ENCODE results near the gene KMT2D. TPM values are rescaled to one million over a fixed set of nuclear protein-coding genes. Genes with fewer than 3 reads are reported as not detected.
"Not testable (repeated sequence)": the region's sequence is repeated elsewhere in the genome, so short reads cannot be mapped to it uniquely, and the experiment has no call there.

KMT2D gene
- total RNA-seq, 1 donor from 2014 or later = 86.9 TPM

- Histone ChIP-seq H4K20me1 (ENCODE audit: insufficient read depth, low read length) (no peaks in the 10 kb centered on the region), H3K36me3 (ENCODE audit: insufficient read depth, low read length) (no peaks in the 10 kb centered on the region), H3K79me2 (ENCODE audit: insufficient read depth, low read length) (no peaks in the 10 kb centered on the region), H3K4me1 (ENCODE audit: insufficient read depth, low read length) (peaks cover 8% of the 10 kb centered on the region), H3K9me3 (ENCODE audit: insufficient read depth, low read depth, low read length) (no peaks in the 10 kb centered on the region), H2AFZ (ENCODE audit: low read depth, low read length) (peak overlapping the region; percentile 97), H3K9ac (ENCODE audit: low read length) (peak overlapping the region; percentile 78), H3K27me3 (ENCODE audit: insufficient read depth, low read length) (no peaks in the 10 kb centered on the region), H3K4me3 (ENCODE audit: insufficient read depth, low read depth, low read length) (peak overlapping the region; percentile 86), H3K4me2 (ENCODE audit: low read length) (peak overlapping the region; percentile 95), H3K27ac (ENCODE audit: low read depth, low read length) (no peak overlapping the region)
- Mint-ChIP-seq H3K4me3 (ENCODE audit: unreplicated experiment) (peak overlapping the region; percentile 95), H3K36me3 (ENCODE audit: low read depth, unreplicated experiment) (peaks cover 2% of the 10 kb centered on the region), H3K27ac (ENCODE audit: unreplicated experiment) (peak overlapping the region; percentile 74), H3K27me3 (ENCODE audit: low read depth, unreplicated experiment) (peaks cover 12% of the 10 kb centered on the region), H3K9me3 (ENCODE audit: unreplicated experiment) (no peaks in the 10 kb centered on the region), H3K4me1 (ENCODE audit: low read depth, unreplicated experiment) (peaks cover 1% of the 10 kb centered on the region)
- FAIRE-seq = no peak
- no peak for DNase-seq (ENCODE audit: low read depth)
- TF ChIP-seq CTCF (IDR thresholded peaks at IDR 0.05; ENCODE audit: insufficient read depth, low read depth, low read length) (no peak), EZH2 (IDR thresholded peaks at IDR 0.05; ENCODE audit: insufficient read depth, low read length) (no peak)
These were observed 8.4 kb upstream of the KMT2D start for GRCh38 chr12:49068879-49069506.

DNA sequence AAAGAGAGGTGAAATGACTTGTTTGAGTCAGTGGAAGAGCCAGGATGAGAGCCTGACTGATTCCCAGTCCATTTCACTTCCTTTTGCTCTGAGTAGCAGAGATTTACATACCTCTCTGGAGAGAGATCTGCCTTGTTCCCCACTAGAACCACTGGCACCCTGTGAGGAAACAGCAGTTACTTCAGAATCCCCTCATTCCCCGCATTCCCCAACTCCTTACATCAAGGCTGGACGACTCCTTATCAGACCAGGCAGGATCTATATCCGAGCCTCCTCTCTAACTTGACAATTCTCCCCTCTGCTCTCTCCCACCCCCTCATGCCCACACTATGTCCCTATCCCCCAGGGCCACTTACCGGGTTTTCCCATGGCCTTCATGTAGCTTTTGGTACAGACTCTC lies 5.5 kb upstream of the KMT2D start:
- peaks cover 8% of the 10 kb centered on the region for H3K27me3 Mint-ChIP-seq (ENCODE audit: low read depth, unreplicated experiment)
- Histone ChIP-seq H3K79me2 (ENCODE audit: insufficient read depth, low read length) (peaks cover 6% of the 10 kb centered on the region), H3K4me1 (ENCODE audit: insufficient read depth, low read length) (peaks cover 12% of the 10 kb centered on the region), H3K27me3 (ENCODE audit: insufficient read depth, low read length) (no peaks in the 10 kb centered on the region), H3K27ac (ENCODE audit: low read depth, low read length) (no peak overlapping the region), H3K4me2 (ENCODE audit: low read length) (no peak overlapping the region), H3K36me3 (ENCODE audit: insufficient read depth, low read length) (no peaks in the 10 kb centered on the region), H4K20me1 (ENCODE audit: insufficient read depth, low read length) (no peaks in the 10 kb centered on the region), H2AFZ (ENCODE audit: low read depth, low read length) (no peak overlapping the region), H3K9me3 (ENCODE audit: insufficient read depth, low read depth, low read length) (no peaks in the 10 kb centered on the region), H3K9ac (ENCODE audit: low read length) (no peak overlapping the region), H3K4me3 (ENCODE audit: insufficient read depth, low read depth, low read length) (no peak overlapping the region)
- peaks cover 4% of the 10 kb centered on the region for H3K36me3 Mint-ChIP-seq (ENCODE audit: low read depth, unreplicated experiment)
- no peak overlapping the region for H3K27ac Mint-ChIP-seq (ENCODE audit: unreplicated experiment)
- TF ChIP-seq EZH2 (IDR thresholded peaks at IDR 0.05; ENCODE audit: insufficient read depth, low read length) (no peak), CTCF (IDR thresholded peaks at IDR 0.05; ENCODE audit: insufficient read depth, low read depth, low read length) (no peak)
- H3K9me3 Mint-ChIP-seq (ENCODE audit: unreplicated experiment) = no peaks in the 10 kb centered on the region
- H3K4me1 Mint-ChIP-seq (ENCODE audit: low read depth, unreplicated experiment) = peaks cover 1% of the 10 kb centered on the region
- DNase-seq (ENCODE audit: low read depth) (no peak), FAIRE-seq (no peak)
- peak overlapping the region; percentile 14 for H3K4me3 Mint-ChIP-seq (ENCODE audit: unreplicated experiment)

GRCh38 chr12:49064767-49065152 lies 4.2 kb upstream of the KMT2D start:
- Histone ChIP-seq H3K27me3 (ENCODE audit: insufficient read depth, low read length) (no peaks in the 10 kb centered on the region), H4K20me1 (ENCODE audit: insufficient read depth, low read length) (no peaks in the 10 kb centered on the region), H3K79me2 (ENCODE audit: insufficient read depth, low read length) (peaks cover 16% of the 10 kb centered on the region), H3K9me3 (ENCODE audit: insufficient read depth, low read depth, low read length) (no peaks in the 10 kb centered on the region), H3K4me3 (ENCODE audit: insufficient read depth, low read depth, low read length) (no peak overlapping the region), H3K27ac (ENCODE audit: low read depth, low read length) (no peak overlapping the region), H2AFZ (ENCODE audit: low read depth, low read length) (no peak overlapping the region), H3K4me2 (ENCODE audit: low read length) (no peak overlapping the region), H3K9ac (ENCODE audit: low read length) (no peak overlapping the region), H3K36me3 (ENCODE audit: insufficient read depth, low read length) (no peaks in the 10 kb centered on the region), H3K4me1 (ENCODE audit: insufficient read depth, low read length) (peaks cover 13% of the 10 kb centered on the region)
- DNase-seq (ENCODE audit: low read depth) (no peak), FAIRE-seq (no peak)
- Mint-ChIP-seq H3K36me3 (ENCODE audit: low read depth, unreplicated experiment) (peaks cover 4% of the 10 kb centered on the region), H3K4me3 (ENCODE audit: unreplicated experiment) (no peak overlapping the region), H3K27me3 (ENCODE audit: low read depth, unreplicated experiment) (peaks cover 8% of the 10 kb centered on the region), H3K27ac (ENCODE audit: unreplicated experiment) (no peak overlapping the region), H3K4me1 (ENCODE audit: low read depth, unreplicated experiment) (peaks cover 1% of the 10 kb centered on the region), H3K9me3 (ENCODE audit: unreplicated experiment) (no peaks in the 10 kb centered on the region)
- no peak for TF ChIP-seq CTCF (IDR thresholded peaks at IDR 0.05; ENCODE audit: insufficient read depth, low read depth, low read length)

- Mint-ChIP-seq H3K4me3 (ENCODE audit: unreplicated experiment) (peak overlapping the region; percentile 96), H3K4me1 (ENCODE audit: low read depth, unreplicated experiment) (peaks cover 15% of the 10 kb centered on the region)
- FAIRE-seq; H3K27me3 Mint-ChIP-seq (ENCODE audit: low read depth, unreplicated experiment); H3K27ac Mint-ChIP-seq (ENCODE audit: unreplicated experiment); H3K9me3 ChIP-seq (ENCODE audit: insufficient read depth, low read depth, low read length); H2AFZ ChIP-seq (ENCODE audit: low read depth, low read length); H3K36me3 ChIP-seq (ENCODE audit: insufficient read depth, low read length); H3K27me3 ChIP-seq (ENCODE audit: insufficient read depth, low read length); H3K27ac ChIP-seq (ENCODE audit: low read depth, low read length); H3K4me2 ChIP-seq (ENCODE audit: low read length); DNase-seq (ENCODE audit: low read depth); H3K9ac ChIP-seq (ENCODE audit: low read length); H3K36me3 Mint-ChIP-seq (ENCODE audit: low read depth, unreplicated experiment); H3K4me3 ChIP-seq (ENCODE audit: insufficient read depth, low read depth, low read length); H3K9me3 Mint-ChIP-seq (ENCODE audit: unreplicated experiment): not testable (repeated sequence)
- Histone ChIP-seq H3K79me2 (ENCODE audit: insufficient read depth, low read length) (peaks cover 44% of the 10 kb centered on the region), H4K20me1 (ENCODE audit: insufficient read depth, low read length) (peaks cover 28% of the 10 kb centered on the region), H3K4me1 (ENCODE audit: insufficient read depth, low read length) (peaks cover 25% of the 10 kb centered on the region)
These were observed 1.3 kb upstream of the KMT2D start for GRCh38 chr12:49061916-49062315.

Measured in astrocyte (in vitro differentiated cells and primary cell).